Measurements from ENCODE around the gene ADGRE2. TPM values are rescaled to one million over a fixed set of nuclear protein-coding genes. Genes with fewer than 3 reads are reported as not detected.

Gene ADGRE2
- polyA plus RNA-seq, 3 donors, result 13.1 to 91.1 (median 47.6) TPM

DNA sequence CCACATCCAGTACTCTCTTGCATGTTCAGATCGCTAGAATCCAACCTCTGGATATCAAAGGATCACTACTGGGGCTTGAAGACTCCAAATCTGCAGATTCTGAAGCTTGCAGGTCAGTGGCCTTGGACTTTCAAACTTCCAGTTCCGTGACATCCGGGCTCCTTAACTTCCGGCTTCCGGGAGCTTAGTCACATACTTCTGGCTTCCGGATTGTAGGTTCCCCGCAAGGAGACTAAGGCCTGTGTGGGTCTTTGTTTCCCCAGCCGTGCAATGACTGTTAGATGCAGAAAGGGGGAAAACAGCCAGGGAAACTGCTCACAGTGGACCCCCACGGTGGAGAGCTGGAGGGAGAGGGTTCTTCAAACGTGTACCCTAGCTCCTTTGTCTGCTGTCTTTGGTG, 47.2 kb downstream of the ADGRE2 start:
- Mint-ChIP-seq H3K9me3 (peaks cover 27 to 46% (median 41%) of the 10 kb centered on the region in 7 donors), H3K4me1 (no peaks in the 10 kb centered on the region), H3K4me3 (no peak overlapping the region), H3K27ac (no peak overlapping the region), H3K36me3 (peaks cover 12 to 20% of the 10 kb centered on the region in 2 donors), H3K27me3 (ENCODE audit: low read depth in 3 of 3) (peaks cover 0 to 1% (median 0%) of the 10 kb centered on the region in 3 donors)
- Histone ChIP-seq H3K4me2 (replicated peaks; ENCODE audit: extremely low read depth, low read length, poor library complexity, severe bottlenecking) (no peak overlapping the region), H3K79me2 (ENCODE audit: insufficient read depth, low read length) (no peaks in the 10 kb centered on the region), H3K9ac (ENCODE audit: insufficient read depth, low read length, poor library complexity, severe bottlenecking) (no peak overlapping the region), H4K20me1 (ENCODE audit: insufficient read depth, low read length) (peaks cover 33% of the 10 kb centered on the region), H3K27me3 (ENCODE audit: control insufficient read depth in 2 of 2, insufficient read depth in 2 of 2, low read length in 2 of 2) (no peaks in the 10 kb centered on the region), H3K36me3 (replicated peaks in 1 of 2; ENCODE audit: control insufficient read depth in 1 of 2, insufficient read depth in 2 of 2, low read length in 2 of 2) (peaks cover 14 to 21% of the 10 kb centered on the region in 2 donors), H2AFZ (ENCODE audit: insufficient read depth, low read depth, low read length, poor library complexity, severe bottlenecking) (no peak overlapping the region), H3K4me1 (ENCODE audit: control insufficient read depth in 1 of 2, insufficient read depth in 2 of 2, low read length in 2 of 2) (no peaks in the 10 kb centered on the region), H3K27ac (ENCODE audit: low read depth in 1 of 2, low read length in 2 of 2) (no peak overlapping the region), H3K9me3 (replicated peaks in 1 of 2; ENCODE audit: control insufficient read depth in 1 of 2, insufficient read depth in 1 of 2, low read length in 2 of 2) (peaks cover 31 to 32% of the 10 kb centered on the region in 2 donors), H3K4me3 (replicated peaks in 1 of 3; ENCODE audit: low read depth in 2 of 3, low read length in 3 of 3) (no peak overlapping the region)
- WGBS (ENCODE audit: insufficient coverage), result 93% methylated on average over 9 of the region's 10 CpGs
- DNase-seq, result no peak
- TF ChIP-seq, protein P1, sequence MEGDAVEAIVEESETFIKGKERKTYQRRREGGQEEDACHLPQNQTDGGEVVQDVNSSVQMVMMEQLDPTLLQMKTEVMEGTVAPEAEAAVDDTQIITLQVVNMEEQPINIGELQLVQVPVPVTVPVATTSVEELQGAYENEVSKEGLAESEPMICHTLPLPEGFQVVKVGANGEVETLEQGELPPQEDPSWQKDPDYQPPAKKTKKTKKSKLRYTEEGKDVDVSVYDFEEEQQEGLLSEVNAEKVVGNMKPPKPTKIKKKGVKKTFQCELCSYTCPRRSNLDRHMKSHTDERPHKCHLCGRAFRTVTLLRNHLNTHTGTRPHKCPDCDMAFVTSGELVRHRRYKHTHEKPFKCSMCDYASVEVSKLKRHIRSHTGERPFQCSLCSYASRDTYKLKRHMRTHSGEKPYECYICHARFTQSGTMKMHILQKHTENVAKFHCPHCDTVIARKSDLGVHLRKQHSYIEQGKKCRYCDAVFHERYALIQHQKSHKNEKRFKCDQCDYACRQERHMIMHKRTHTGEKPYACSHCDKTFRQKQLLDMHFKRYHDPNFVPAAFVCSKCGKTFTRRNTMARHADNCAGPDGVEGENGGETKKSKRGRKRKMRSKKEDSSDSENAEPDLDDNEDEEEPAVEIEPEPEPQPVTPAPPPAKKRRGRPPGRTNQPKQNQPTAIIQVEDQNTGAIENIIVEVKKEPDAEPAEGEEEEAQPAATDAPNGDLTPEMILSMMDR (IDR thresholded peaks at IDR 0.05), result no peak
- intact Hi-C loops (cut with micrococcal nuclease), result no loop called here

GRCh38 chr19:14728595-14728994, 49.8 kb downstream of the ADGRE2 start:
- Histone ChIP-seq H3K4me1 (ENCODE audit: control insufficient read depth in 1 of 2, insufficient read depth in 2 of 2, low read length in 2 of 2) (no peaks in the 10 kb centered on the region), H2AFZ (ENCODE audit: insufficient read depth, low read depth, low read length, poor library complexity, severe bottlenecking) (no peak overlapping the region), H3K36me3 (replicated peaks in 1 of 2; ENCODE audit: control insufficient read depth in 1 of 2, insufficient read depth in 2 of 2, low read length in 2 of 2) (peaks cover 0 to 6% of the 10 kb centered on the region in 2 donors), H3K27ac (ENCODE audit: low read depth in 1 of 2, low read length in 2 of 2) (no peak overlapping the region), H3K4me3 (replicated peaks in 1 of 3; ENCODE audit: low read depth in 2 of 3, low read length in 3 of 3) (no peak overlapping the region), H3K79me2 (ENCODE audit: insufficient read depth, low read length) (no peaks in the 10 kb centered on the region), H3K4me2 (replicated peaks; ENCODE audit: extremely low read depth, low read length, poor library complexity, severe bottlenecking) (no peak overlapping the region), H3K27me3 (ENCODE audit: control insufficient read depth in 2 of 2, insufficient read depth in 2 of 2, low read length in 2 of 2) (no peaks in the 10 kb centered on the region), H3K9me3 (replicated peaks in 1 of 2; ENCODE audit: control insufficient read depth in 1 of 2, insufficient read depth in 1 of 2, low read length in 2 of 2) (peaks cover 53% of the 10 kb centered on the region in 2 donors), H3K9ac (ENCODE audit: insufficient read depth, low read length, poor library complexity, severe bottlenecking) (no peak overlapping the region), H4K20me1 (ENCODE audit: insufficient read depth, low read length) (peaks cover 9% of the 10 kb centered on the region)
- TF ChIP-seq, protein P1 (IDR thresholded peaks at IDR 0.05), result no peak
- Mint-ChIP-seq H3K27me3 (ENCODE audit: low read depth in 3 of 3) (peaks cover 0 to 1% (median 0%) of the 10 kb centered on the region in 3 donors), H3K4me3 (no peak overlapping the region), H3K4me1 (no peaks in the 10 kb centered on the region), H3K27ac (no peak overlapping the region), H3K36me3 (peaks cover 5% of the 10 kb centered on the region in 2 donors), H3K9me3 (peaks cover 33 to 69% (median 61%) of the 10 kb centered on the region in 7 donors)
- intact Hi-C loops (cut with micrococcal nuclease), result no loop called here
- 95% methylated on average over 2 of the region's 7 CpGs for WGBS (ENCODE audit: insufficient coverage)
- no peak for DNase-seq

All from CD14-positive monocyte (primary cell).